CD4-positive, alpha-beta memory T cell (primary cell): ENCODE results near the gene HSPA12A. TPM values are rescaled to one million over a fixed set of nuclear protein-coding genes. Genes with fewer than 3 reads are reported as not detected.
A peak's percentile ranks its signal among the peaks of the same experiment; 100 is the strongest.

ENCODE experiments used
- CTCF ChIA-PET: fragments of 350-600 bp; sonication (Branson Sonifier 250); formaldehyde crosslinking; loops from one replicate; lab custom pipeline; 2021; ENCODE audit warnings: inconsistent platforms; ENCODE audit not compliant: partially characterized antibody; lab: Charles Lee
- POLR2A ChIA-PET: fragments of 350-600 bp; sonication (Branson Sonifier 250); formaldehyde crosslinking; loops from one replicate; lab custom pipeline; 2021; ENCODE audit not compliant: partially characterized antibody; lab: Charles Lee
- DNase-seq, 5 donors: peaks; one replicate each; pipeline versions ENCODE4 v3.0.0 to v3.0.0-alpha.2; 2020 to 2022; ENCODE audit warnings: mixed read lengths in 1 of 5
- H3K27ac ChIP-seq: one replicate; pipeline ENCODE4 v1.7.0; 2013; ENCODE audit warnings: low read depth, low read length
- H3K27me3 ChIP-seq: 2 replicates; pipeline ENCODE4 v1.7.0; 2013; ENCODE audit warnings: mild to moderate bottlenecking, low read length, moderate library complexity; ENCODE audit not compliant: insufficient read depth
- H3K36me3 ChIP-seq: 2 replicates; pipeline ENCODE4 v1.7.0; 2013; ENCODE audit warnings: mild to moderate bottlenecking, low read length, moderate library complexity; ENCODE audit not compliant: insufficient read depth
- H3K4me1 ChIP-seq: 2 replicates; pipeline ENCODE4 v1.7.0; 2013; ENCODE audit warnings: mild to moderate bottlenecking, low read length, moderate library complexity; ENCODE audit not compliant: insufficient read depth
- H3K4me3 ChIP-seq, 2 donors: one replicate each; pipeline ENCODE4 v1.7.0; 2013; ENCODE audit warnings: low read length in 2 of 2, mild to moderate bottlenecking in 1 of 2
- H3K9me3 ChIP-seq, 2 donors: one replicate each; pipeline ENCODE4 v1.7.0; 2013; ENCODE audit warnings: low read length in 2 of 2, control low read depth in 1 of 2; ENCODE audit not compliant: control insufficient read depth in 1 of 2
- H3K27ac Mint-ChIP-seq, 7 donors: one replicate each; pipeline ENCODE4 v1.8.0; 2020 to 2021; ENCODE audit warnings: mixed read lengths in 7 of 7, mild to moderate bottlenecking in 6 of 7, inconsistent platforms in 3 of 7, moderate library complexity in 3 of 7
- H3K27me3 Mint-ChIP-seq, 2 donors: one replicate each; pipeline ENCODE4 v1.8.0; 2020 to 2021; ENCODE audit warnings: mixed read lengths in 2 of 2
- H3K36me3 Mint-ChIP-seq, 2 donors: one replicate each; pipeline ENCODE4 v1.8.0; 2020 to 2021; ENCODE audit warnings: mixed read lengths in 2 of 2, inconsistent platforms in 1 of 2, mild to moderate bottlenecking in 1 of 2
- H3K4me1 Mint-ChIP-seq, 4 donors: one replicate each; pipeline ENCODE4 v1.8.0; 2020 to 2021; ENCODE audit warnings: mixed read lengths in 4 of 4, mild to moderate bottlenecking in 1 of 4
- H3K4me3 Mint-ChIP-seq, 8 donors: one replicate each; pipeline ENCODE4 v1.8.0; 2020 to 2021; ENCODE audit warnings: mixed read lengths in 8 of 8, mild to moderate bottlenecking in 7 of 8, moderate library complexity in 6 of 8, inconsistent platforms in 3 of 8
- H3K9me3 Mint-ChIP-seq, 8 donors: one replicate each; pipeline ENCODE4 v1.8.0; 2020 to 2021; ENCODE audit warnings: mixed read lengths in 8 of 8, mild to moderate bottlenecking in 5 of 8, inconsistent platforms in 3 of 8, moderate library complexity in 1 of 8
- intact Hi-C: fragments of 100-400 bp; cut with micrococcal nuclease; formaldehyde crosslinking; loops from one replicate; pipeline ENCODE4 v1.15.1; 2023
- polyA plus RNA-seq, 2 donors: library from polyadenylated mRNA; unstranded; fragments of 300-500 nt; fragmentation: Illumina TruSeq; gene quantifications; one replicate each; pipeline ENCODE4 v1.2.3, GENCODE V29; 2021
- total RNA-seq, 2 experiments: library from RNA; stranded (reverse); gene quantifications; one replicate each; pipeline ENCODE4 v1.2.3, GENCODE V29; 2021

HSPA12A gene
- total and polyA plus RNA-seq, 4 experiments from 2014 or later = 0.14 to 0.64 (median 0.36) TPM; not detected in 1

- no peaks in the 10 kb centered on the region for H3K36me3 ChIP-seq
- Mint-ChIP-seq H3K27ac (peak overlapping the region in 1 of 7 donors; percentile 75), H3K9me3 (peaks cover 0 to 4% (median 0%) of the 10 kb centered on the region in 8 donors), H3K4me1 (peaks cover 2 to 27% (median 5%) of the 10 kb centered on the region in 4 donors), H3K36me3 (no peaks in the 10 kb centered on the region), H3K4me3 (peak overlapping the region in 6 of 8 donors; percentile 18 to 72 (median 66)), H3K27me3 (peaks cover 42 to 49% of the 10 kb centered on the region in 2 donors)
- H3K4me1 ChIP-seq = peaks cover 13% of the 10 kb centered on the region
- H3K9me3 ChIP-seq = no peaks in the 10 kb centered on the region
- peaks cover 24% of the 10 kb centered on the region for H3K27me3 ChIP-seq
- H3K27ac ChIP-seq = no peak overlapping the region
- intact Hi-C loops = no loop called here
- ChIA-PET POLR2A (no interaction called here), CTCF (interaction anchor here (0.7 to 1.5 kb wide), 2 partner anchors 45 to 432 kb away, joined by 3 to 4 read pairs; no protein-coding TSS in a partner anchor)
- no peak for DNase-seq
- no peak overlapping the region for H3K4me3 ChIP-seq
These were observed 1.1 kb upstream of the HSPA12A start for GRCh38 chr10:116743266-116744064.

- Mint-ChIP-seq H3K4me3 (peak overlapping the region; percentile 8 to 61 (median 32)), H3K27ac (no peak overlapping the region), H3K36me3 (no peaks in the 10 kb centered on the region), H3K9me3 (peaks cover 0 to 7% (median 0%) of the 10 kb centered on the region in 8 donors), H3K27me3 (peaks cover 47 to 57% of the 10 kb centered on the region in 2 donors), H3K4me1 (peaks cover 2 to 27% (median 5%) of the 10 kb centered on the region in 4 donors)
- H3K4me1 ChIP-seq = peaks cover 13% of the 10 kb centered on the region
- peak overlapping the region in 1 of 2 donors; percentile 14 for H3K4me3 ChIP-seq
- H3K9me3 ChIP-seq = no peaks in the 10 kb centered on the region
- H3K36me3 ChIP-seq = no peaks in the 10 kb centered on the region
- CTCF ChIA-PET = no interaction called here
- DNase-seq = no peak
- intact Hi-C loops = loop anchor here (1.0 kb wide), 1 partner anchor 17 kb away; no protein-coding TSS in a partner anchor
- POLR2A ChIA-PET = no interaction called here
- H3K27ac ChIP-seq = no peak overlapping the region
- peaks cover 24% of the 10 kb centered on the region for H3K27me3 ChIP-seq
These were observed 695 bp downstream of the HSPA12A start for GRCh38 chr10:116741391-116742351.

GRCh38 chr10:116740971-116741370, 1.4 kb downstream of the HSPA12A start:
- DNase-seq = no peak
- Mint-ChIP-seq H3K9me3 (peaks cover 0 to 14% (median 4%) of the 10 kb centered on the region in 8 donors), H3K4me1 (peaks cover 2 to 27% (median 5%) of the 10 kb centered on the region in 4 donors), H3K4me3 (peak overlapping the region in 2 of 8 donors; percentile 10 to 20), H3K27ac (no peak overlapping the region), H3K27me3 (peaks cover 53 to 58% of the 10 kb centered on the region in 2 donors), H3K36me3 (peaks cover 0 to 3% of the 10 kb centered on the region in 2 donors)
- H3K36me3 ChIP-seq = no peaks in the 10 kb centered on the region
- no peak overlapping the region for H3K27ac ChIP-seq
- H3K4me3 ChIP-seq = no peak overlapping the region
- intact Hi-C loops = no loop called here
- H3K27me3 ChIP-seq = peaks cover 24% of the 10 kb centered on the region
- CTCF ChIA-PET = no interaction called here
- POLR2A ChIA-PET = no interaction called here
- no peaks in the 10 kb centered on the region for H3K9me3 ChIP-seq
- H3K4me1 ChIP-seq = peaks cover 13% of the 10 kb centered on the region

GRCh38 chr10:116738339-116738738, 4.0 kb downstream of the HSPA12A start:
- Mint-ChIP-seq H3K27ac (no peak overlapping the region), H3K36me3 (peaks cover 0 to 3% of the 10 kb centered on the region in 2 donors), H3K27me3 (peaks cover 36 to 44% of the 10 kb centered on the region in 2 donors), H3K9me3 (peaks cover 0 to 15% (median 4%) of the 10 kb centered on the region in 8 donors), H3K4me1 (peaks cover 2 to 9% (median 4%) of the 10 kb centered on the region in 4 donors), H3K4me3 (no peak overlapping the region)
- no peak for DNase-seq
- CTCF ChIA-PET = no interaction called here
- POLR2A ChIA-PET = no interaction called here
- Histone ChIP-seq H3K4me3 (no peak overlapping the region), H3K4me1 (peaks cover 13% of the 10 kb centered on the region), H3K27me3 (peaks cover 17% of the 10 kb centered on the region), H3K36me3 (no peaks in the 10 kb centered on the region), H3K9me3 (no peaks in the 10 kb centered on the region), H3K27ac (no peak overlapping the region)
- intact Hi-C loops = no loop called here

GRCh38 chr10:116737627-116738327, 4.6 kb downstream of the HSPA12A start:
- DNase-seq = no peak
- Histone ChIP-seq H3K9me3 (no peaks in the 10 kb centered on the region), H3K27me3 (peaks cover 12% of the 10 kb centered on the region), H3K27ac (no peak overlapping the region), H3K4me1 (peaks cover 9% of the 10 kb centered on the region), H3K4me3 (no peak overlapping the region), H3K36me3 (no peaks in the 10 kb centered on the region)
- H3K36me3 Mint-ChIP-seq = peaks cover 0 to 3% of the 10 kb centered on the region in 2 donors
- H3K9me3 Mint-ChIP-seq = peaks cover 0 to 15% (median 4%) of the 10 kb centered on the region in 8 donors
- H3K4me3 Mint-ChIP-seq = no peak overlapping the region
- POLR2A ChIA-PET = no interaction called here
- no peak overlapping the region for H3K27ac Mint-ChIP-seq
- H3K27me3 Mint-ChIP-seq = peaks cover 38 to 47% of the 10 kb centered on the region in 2 donors
- intact Hi-C loops = no loop called here
- peaks cover 0 to 6% (median 4%) of the 10 kb centered on the region in 4 donors for H3K4me1 Mint-ChIP-seq
- CTCF ChIA-PET = no interaction called here

- Mint-ChIP-seq H3K4me3 (no peak overlapping the region), H3K4me1 (no peaks in the 10 kb centered on the region), H3K27ac (no peak overlapping the region), H3K27me3 (peaks cover 40 to 60% of the 10 kb centered on the region in 2 donors), H3K9me3 (peaks cover 0 to 15% (median 5%) of the 10 kb centered on the region in 8 donors), H3K36me3 (peaks cover 0 to 3% of the 10 kb centered on the region in 2 donors)
- ChIA-PET POLR2A (no interaction called here), CTCF (no interaction called here)
- no peak overlapping the region for H3K4me3 ChIP-seq
- H3K36me3 ChIP-seq = no peaks in the 10 kb centered on the region
- intact Hi-C loops = no loop called here
- H3K27ac ChIP-seq = no peak overlapping the region
- no peak for DNase-seq
- peaks cover 5% of the 10 kb centered on the region for H3K27me3 ChIP-seq
- H3K4me1 ChIP-seq = no peaks in the 10 kb centered on the region
- no peaks in the 10 kb centered on the region for H3K9me3 ChIP-seq
These were observed 8.8 kb downstream of the HSPA12A start for GRCh38 chr10:116733566-116733965.
